Astrocyte (in vitro differentiated cells and primary cell): ENCODE results near the gene CHCHD4. TPM values are rescaled to one million over a fixed set of nuclear protein-coding genes. Genes with fewer than 3 reads are reported as not detected.

Experiments used
- DNase-seq: peaks from one replicate; pipeline ENCODE4 v3.0.0-alpha.2; 2010; ENCODE audit warnings: low read depth
- FAIRE-seq: peaks from 2 replicates; lab custom pipeline; 2011; peaks lifted over from hg19 to GRCh38; lab: Jason Lieb, UNC
- H2AFZ ChIP-seq: 2 replicates; pipeline ENCODE4 v1.6.0; 2012; ENCODE audit warnings: low read depth, low read length, inconsistent platforms
- H3K27ac ChIP-seq: 2 replicates; pipeline ENCODE4 v1.5.1; 2011; ENCODE audit warnings: low read depth, low read length, inconsistent platforms
- H3K27me3 ChIP-seq: 2 replicates; pipeline ENCODE4 v1.6.0; 2011; ENCODE audit warnings: low read length, inconsistent platforms; ENCODE audit not compliant: insufficient read depth
- H3K36me3 ChIP-seq: 2 replicates; pipeline ENCODE4 v1.5.1; 2011; ENCODE audit warnings: low read length, inconsistent platforms; ENCODE audit not compliant: insufficient read depth
- H3K4me1 ChIP-seq: 2 replicates; pipeline ENCODE4 v1.5.1; 2011; ENCODE audit warnings: low read length, inconsistent platforms; ENCODE audit not compliant: insufficient read depth
- H3K4me2 ChIP-seq: 2 replicates; pipeline ENCODE4 v1.6.0; 2012; ENCODE audit warnings: low read length, inconsistent platforms
- H3K4me3 ChIP-seq: 2 replicates; pipeline ENCODE4 v1.5.1; 2011; ENCODE audit warnings: low read depth, mild to moderate bottlenecking, low read length, inconsistent platforms; ENCODE audit not compliant: insufficient read depth
- H3K79me2 ChIP-seq: 2 replicates; pipeline ENCODE4 v1.6.0; 2012; ENCODE audit warnings: mild to moderate bottlenecking, low read length, inconsistent platforms; ENCODE audit not compliant: insufficient read depth
- H3K9ac ChIP-seq: 2 replicates; pipeline ENCODE4 v1.6.0; 2012; ENCODE audit warnings: mild to moderate bottlenecking, low read length, inconsistent platforms
- H3K9me3 ChIP-seq: 2 replicates; pipeline ENCODE4 v1.5.1; 2012; ENCODE audit warnings: low read depth, mild to moderate bottlenecking, low read length, inconsistent platforms; ENCODE audit not compliant: insufficient read depth
- H4K20me1 ChIP-seq: 2 replicates; pipeline ENCODE4 v1.6.0; 2012; ENCODE audit warnings: low read length, inconsistent platforms; ENCODE audit not compliant: insufficient read depth
- H3K27ac Mint-ChIP-seq: one replicate; pipeline ENCODE4 v1.8.0; 2021; ENCODE audit warnings: mild to moderate bottlenecking, mixed read lengths; ENCODE audit not compliant: unreplicated experiment
- H3K27me3 Mint-ChIP-seq: one replicate; pipeline ENCODE4 v1.8.0; 2021; ENCODE audit warnings: low read depth, mixed read lengths; ENCODE audit not compliant: unreplicated experiment
- H3K36me3 Mint-ChIP-seq: one replicate; pipeline ENCODE4 v1.8.0; 2021; ENCODE audit warnings: low read depth, mixed read lengths; ENCODE audit not compliant: unreplicated experiment
- H3K4me1 Mint-ChIP-seq: one replicate; pipeline ENCODE4 v1.8.0; 2021; ENCODE audit warnings: low read depth, mixed read lengths; ENCODE audit not compliant: unreplicated experiment
- H3K4me3 Mint-ChIP-seq: one replicate; pipeline ENCODE4 v1.8.0; 2021; ENCODE audit warnings: mild to moderate bottlenecking, moderate library complexity, mixed read lengths; ENCODE audit not compliant: unreplicated experiment
- H3K9me3 Mint-ChIP-seq: one replicate; pipeline ENCODE4 v1.8.0; 2021; ENCODE audit warnings: mild to moderate bottlenecking, mixed read lengths; ENCODE audit not compliant: unreplicated experiment
- CTCF ChIP-seq: IDR thresholded peaks from 2 replicates; pipeline ENCODE4 v1.5.1; 2011; ENCODE audit warnings: low read depth, mild to moderate bottlenecking, inconsistent platforms, low read length, moderate library complexity; ENCODE audit not compliant: insufficient read depth
- EZH2 ChIP-seq: IDR thresholded peaks from 2 replicates; pipeline ENCODE4 v1.6.1; 2012; ENCODE audit warnings: mild to moderate bottlenecking, low read length, inconsistent platforms; ENCODE audit not compliant: insufficient read depth
- total RNA-seq: library from RNA; stranded (reverse); gene quantifications from 2 replicates; pipeline ENCODE4 v1.2.1, GENCODE V29; 2021

CHCHD4 gene
- total RNA-seq, 1 donor from 2014 or later, result 10.3 TPM

GRCh38 chr3:14135581-14135980 is 10.9 kb upstream of the CHCHD4 start:
- peaks cover 21% of the 10 kb centered on the region for H4K20me1 ChIP-seq
- no peak overlapping the region for H3K9ac ChIP-seq
- no peaks in the 10 kb centered on the region for H3K9me3 Mint-ChIP-seq
- no peak overlapping the region for H2AFZ ChIP-seq
- peaks cover 2% of the 10 kb centered on the region for H3K4me1 Mint-ChIP-seq
- no peaks in the 10 kb centered on the region for H3K27me3 ChIP-seq
- DNase-seq (no peak), FAIRE-seq (no peak)
- H3K9me3 ChIP-seq, result no peaks in the 10 kb centered on the region
- H3K27me3 Mint-ChIP-seq, result no peaks in the 10 kb centered on the region
- H3K36me3 ChIP-seq, result peaks cover 47% of the 10 kb centered on the region
- H3K27ac Mint-ChIP-seq, result peak overlapping the region; percentile 31
- no peaks in the 10 kb centered on the region for H3K4me1 ChIP-seq
- H3K79me2 ChIP-seq, result peaks cover 3% of the 10 kb centered on the region
- H3K36me3 Mint-ChIP-seq, result peaks cover 47% of the 10 kb centered on the region
- no peak overlapping the region for H3K4me2 ChIP-seq
- H3K4me3 Mint-ChIP-seq, result no peak overlapping the region
- no peak overlapping the region for H3K4me3 ChIP-seq
- TF ChIP-seq EZH2 (no peak), CTCF (no peak)
- no peak overlapping the region for H3K27ac ChIP-seq

DNA sequence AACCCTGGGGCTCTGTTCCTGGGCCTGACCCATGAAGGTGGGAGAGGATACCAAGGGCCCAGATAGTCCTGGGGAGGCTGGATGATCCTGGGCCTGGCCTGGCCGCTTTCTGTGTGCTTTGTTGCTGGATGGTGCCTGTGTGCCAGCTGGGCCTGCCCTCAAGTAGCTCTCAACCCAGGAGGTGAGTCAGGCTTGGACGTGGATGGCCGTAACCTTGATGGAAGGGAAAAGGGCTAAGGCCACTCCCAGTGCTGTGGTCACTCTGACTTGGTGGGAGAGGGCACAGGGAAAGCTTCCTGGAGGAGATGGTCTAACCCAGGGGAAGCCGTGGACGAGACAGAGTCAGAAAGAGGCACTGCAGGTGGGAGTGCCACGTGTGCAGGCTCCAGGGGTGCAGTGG is 9.6 kb upstream of the CHCHD4 start:
- Mint-ChIP-seq H3K27me3 (no peaks in the 10 kb centered on the region), H3K4me3 (no peak overlapping the region), H3K36me3 (peaks cover 46% of the 10 kb centered on the region), H3K27ac (peak overlapping the region; percentile 53), H3K9me3 (no peaks in the 10 kb centered on the region), H3K4me1 (peaks cover 2% of the 10 kb centered on the region)
- Histone ChIP-seq H4K20me1 (peaks cover 29% of the 10 kb centered on the region), H3K27ac (no peak overlapping the region), H3K4me2 (no peak overlapping the region), H3K9ac (no peak overlapping the region), H3K4me1 (no peaks in the 10 kb centered on the region), H3K79me2 (peaks cover 8% of the 10 kb centered on the region), H3K36me3 (peaks cover 56% of the 10 kb centered on the region), H3K9me3 (no peaks in the 10 kb centered on the region), H3K27me3 (no peaks in the 10 kb centered on the region), H3K4me3 (no peak overlapping the region), H2AFZ (no peak overlapping the region)
- no peak for TF ChIP-seq CTCF
- no peak for TF ChIP-seq EZH2
- FAIRE-seq, result no peak
- no peak for DNase-seq

- H3K4me2 ChIP-seq, result no peak overlapping the region
- H2AFZ ChIP-seq, result no peak overlapping the region
- DNase-seq (no peak), FAIRE-seq (no peak)
- H4K20me1 ChIP-seq, result peaks cover 31% of the 10 kb centered on the region
- Mint-ChIP-seq H3K27ac (peak overlapping the region; percentile 53), H3K4me1 (peaks cover 2% of the 10 kb centered on the region), H3K36me3 (peaks cover 49% of the 10 kb centered on the region), H3K27me3 (no peaks in the 10 kb centered on the region), H3K4me3 (no peak overlapping the region), H3K9me3 (no peaks in the 10 kb centered on the region)
- H3K36me3 ChIP-seq, result peaks cover 57% of the 10 kb centered on the region
- no peak overlapping the region for H3K9ac ChIP-seq
- H3K4me1 ChIP-seq, result no peaks in the 10 kb centered on the region
- peaks cover 11% of the 10 kb centered on the region for H3K79me2 ChIP-seq
- no peaks in the 10 kb centered on the region for H3K9me3 ChIP-seq
- H3K27ac ChIP-seq, result no peak overlapping the region
- no peaks in the 10 kb centered on the region for H3K27me3 ChIP-seq
- TF ChIP-seq CTCF, result no peak
- TF ChIP-seq EZH2, result no peak
- no peak overlapping the region for H3K4me3 ChIP-seq
Measured at GRCh38 chr3:14133876-14134275, 9.2 kb upstream of the CHCHD4 start.
